Liver (tissue), 9 donors: Measurements from ENCODE around the gene AOPEP. TPM values are rescaled to one million over a fixed set of nuclear protein-coding genes. Genes with fewer than 3 reads are reported as not detected.

ENCODE experiments used
- DNase-seq: peaks from one replicate; pipeline ENCODE4 v3.0.0-alpha.2; 2017; ENCODE audit warnings: low spot score
- H3K27ac ChIP-seq, 2 donors: one replicate each; pipeline ENCODE4 v1.7.0; 2013; ENCODE audit warnings: inconsistent platforms in 2 of 2, low read length in 2 of 2, control low read depth in 1 of 2, low read depth in 1 of 2, mild to moderate bottlenecking in 1 of 2
- H3K27me3 ChIP-seq, 4 donors: one replicate each; pipeline versions ENCODE4 v1.6.1 to v1.7.0; 2013; ENCODE audit warnings: low read length in 3 of 4, inconsistent platforms in 1 of 4, mild to moderate bottlenecking in 1 of 4, moderate library complexity in 1 of 4; ENCODE audit not compliant: control insufficient read depth in 4 of 4, insufficient read depth in 4 of 4
- H3K36me3 ChIP-seq, 4 donors: one replicate each; pipeline versions ENCODE4 v1.6.1 to v1.7.0; 2013; ENCODE audit warnings: low read length in 3 of 4, mild to moderate bottlenecking in 3 of 4, low read depth in 1 of 4, moderate library complexity in 1 of 4; ENCODE audit not compliant: control insufficient read depth in 4 of 4, insufficient read depth in 3 of 4
- H3K4me1 ChIP-seq, 4 donors: one replicate each; pipeline versions ENCODE4 v1.6.1 to v1.7.0; 2013; ENCODE audit warnings: low read length in 3 of 4, mild to moderate bottlenecking in 3 of 4, moderate library complexity in 1 of 4; ENCODE audit not compliant: control insufficient read depth in 4 of 4, insufficient read depth in 4 of 4
- H3K4me3 ChIP-seq, 3 donors: one replicate each; pipeline versions ENCODE4 v1.6.1 to v1.7.0; 2013; ENCODE audit warnings: low read length in 3 of 3, control low read depth in 1 of 3, low read depth in 1 of 3, mild to moderate bottlenecking in 1 of 3
- H3K9ac ChIP-seq, 2 donors: one replicate each; pipeline ENCODE4 v1.7.0; 2013; ENCODE audit warnings: low read length in 2 of 2, mild to moderate bottlenecking in 2 of 2, moderate library complexity in 2 of 2, control low read depth in 1 of 2, low read depth in 1 of 2
- H3K9me3 ChIP-seq, 4 donors: one replicate each; pipeline versions ENCODE4 v1.6.1 to v1.7.0; 2013; ENCODE audit warnings: low read length in 3 of 4; ENCODE audit not compliant: control insufficient read depth in 4 of 4
- EGR1 ChIP-seq, 2 donors: IDR thresholded peaks; 2 replicates each; pipeline ENCODE4 v1.6.1; 2016 to 2018; ENCODE audit warnings: antibody characterized with exemption in 2 of 2, low read depth in 2 of 2
- FOXA1 ChIP-seq: IDR thresholded peaks from 2 replicates; pipeline ENCODE4 v1.6.1; 2016; ENCODE audit warnings: antibody characterized with exemption
- FOXA2 ChIP-seq: IDR thresholded peaks from 2 replicates; pipeline ENCODE4 v1.6.1; 2016; ENCODE audit warnings: antibody characterized with exemption
- GABPA ChIP-seq, 2 donors: IDR thresholded peaks in 1 of 2; conservative IDR thresholded peaks in 1 of 2; 2 replicates each; pipeline ENCODE4 v1.6.1; 2016; ENCODE audit warnings: antibody characterized with exemption in 2 of 2, mild to moderate bottlenecking in 1 of 2, moderate library complexity in 1 of 2
- HNF4A ChIP-seq, 2 donors: conservative IDR thresholded peaks; 2 replicates each; pipeline ENCODE4 v1.6.1; 2016; ENCODE audit warnings: antibody characterized with exemption in 2 of 2, mild to moderate bottlenecking in 2 of 2
- HNF4G ChIP-seq: IDR thresholded peaks from 2 replicates; pipeline ENCODE4 v1.6.1; 2016; ENCODE audit warnings: antibody characterized with exemption
- JUND ChIP-seq, 2 donors: IDR thresholded peaks; 2 replicates each; pipeline ENCODE4 v1.6.1; 2016; ENCODE audit warnings: antibody characterized with exemption in 2 of 2
- NR2F2 ChIP-seq: IDR thresholded peaks from 2 replicates; pipeline ENCODE4 v1.6.1; 2016; ENCODE audit warnings: antibody characterized with exemption
- RAD21 ChIP-seq, 2 donors: IDR thresholded peaks; 2 replicates each; pipeline ENCODE4 v1.6.1; 2016; ENCODE audit warnings: antibody characterized with exemption in 2 of 2, mild to moderate bottlenecking in 2 of 2
- RXRA ChIP-seq, 2 donors: IDR thresholded peaks; 2 replicates each; pipeline ENCODE4 v1.6.1; 2017 to 2018; ENCODE audit warnings: antibody characterized with exemption in 2 of 2, mild to moderate bottlenecking in 1 of 2
- SP1 ChIP-seq: IDR thresholded peaks from 2 replicates; pipeline ENCODE4 v1.6.1; 2018; ENCODE audit warnings: antibody characterized with exemption, mild to moderate bottlenecking
- TAF1 ChIP-seq: conservative IDR thresholded peaks from 2 replicates; pipeline ENCODE4 v1.6.1; 2016; ENCODE audit warnings: antibody characterized with exemption, mild to moderate bottlenecking
- YY1 ChIP-seq: IDR thresholded peaks from 2 replicates; pipeline ENCODE4 v1.6.1; 2016; ENCODE audit warnings: antibody characterized with exemption, mild to moderate bottlenecking
- WGBS: extraction: QIAGEN DNeasy Blood & Tissue Kit; methylation state at CpG from one replicate; pipeline ENCODE4 v1.1.7; 2013; 5-methylcytosine and 5-hydroxymethylcytosine counted together
- polyA plus RNA-seq, 2 donors: library from polyadenylated mRNA; stranded (reverse) in 1 of 2; unstranded in 1 of 2; fragments of 200-250 nt in 1 of 2; fragments of >200 nt in 1 of 2; fragmentation: Nextera tagmentation in 1 of 2; extraction: Ambion mirVana in 1 of 2; gene quantifications; one replicate each; pipeline versions ENCODE4 v1.2.1 to v1.2.3, GENCODE V29; 2013 to 2015
- total RNA-seq, 2 donors: library from RNA; depleted of rRNA; stranded (reverse); fragments of >200 nt; gene quantifications; one replicate each; pipeline ENCODE4 v1.2.3, GENCODE V29; 2014
- TF ChIP-seq, protein P1 (sequence below): IDR thresholded peaks from 2 replicates; pipeline ENCODE4 v1.6.1; 2016; ENCODE audit warnings: antibody characterized with exemption
- TF ChIP-seq, protein P2 (sequence below): fragments of 150-350 bp; IDR thresholded peaks from 2 replicates; pipeline ENCODE4 v1.5.1; 2017; ENCODE audit warnings: improper control_type of control experiment, low read depth, low read length; ENCODE audit not compliant: missing input control
- TF ChIP-seq, protein P3 (sequence below): IDR thresholded peaks from 2 replicates; pipeline ENCODE4 v1.6.1; 2016; ENCODE audit warnings: antibody characterized with exemption, mild to moderate bottlenecking
- TF ChIP-seq, protein P4 (sequence below): IDR thresholded peaks from 2 replicates; pipeline ENCODE4 v1.6.1; 2016; ENCODE audit warnings: antibody characterized with exemption
- donor health status: healthy.
- donor health status: healthy.
- donor health status: healthy.
- donor health status: healthy.
- donor health status: healthy.

AOPEP gene
- total and polyA plus RNA-seq, 4 donors: 22.2 to 77.1 (median 34.8) TPM

DNA sequence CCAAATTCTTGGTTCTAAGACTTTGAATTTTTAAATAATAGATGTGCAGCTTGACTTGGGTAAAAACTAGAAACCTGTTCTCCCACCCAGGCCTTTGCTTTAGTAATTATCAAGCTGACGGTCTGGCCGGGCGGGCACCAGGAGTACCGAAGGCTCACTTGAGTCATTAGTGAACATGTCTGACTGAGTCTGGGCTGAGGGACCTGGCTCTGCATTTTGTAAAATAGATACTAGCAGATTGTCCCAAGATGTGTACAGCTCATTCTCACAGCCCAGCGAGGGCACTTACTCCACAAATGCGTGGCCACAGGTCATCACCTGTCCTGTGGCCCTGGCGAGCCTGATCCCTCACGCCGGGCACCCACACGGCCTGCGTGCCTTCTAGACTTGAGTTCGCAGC lies 374.8 kb downstream of the AOPEP start:
- Histone ChIP-seq H3K27me3 (no peaks in the 10 kb centered on the region), H3K4me1 (peaks cover 0 to 3% (median 0%) of the 10 kb centered on the region in 4 donors), H3K4me3 (no peak overlapping the region), H3K27ac (no peak overlapping the region), H3K9me3 (no peaks in the 10 kb centered on the region), H3K9ac (no peak overlapping the region), H3K36me3 (peaks cover 3 to 55% (median 33%) of the 10 kb centered on the region in 4 donors)
- WGBS: 98% methylated on average over 12 of the region's 12 CpGs
- DNase-seq: no peak
- no peak for TF ChIP-seq RAD21 (IDR thresholded peaks at IDR 0.05)
- TF ChIP-seq EGR1 (IDR thresholded peaks at IDR 0.05; ENCODE audit: low read depth in 2 of 2): no peak
- TF ChIP-seq, protein P1, sequence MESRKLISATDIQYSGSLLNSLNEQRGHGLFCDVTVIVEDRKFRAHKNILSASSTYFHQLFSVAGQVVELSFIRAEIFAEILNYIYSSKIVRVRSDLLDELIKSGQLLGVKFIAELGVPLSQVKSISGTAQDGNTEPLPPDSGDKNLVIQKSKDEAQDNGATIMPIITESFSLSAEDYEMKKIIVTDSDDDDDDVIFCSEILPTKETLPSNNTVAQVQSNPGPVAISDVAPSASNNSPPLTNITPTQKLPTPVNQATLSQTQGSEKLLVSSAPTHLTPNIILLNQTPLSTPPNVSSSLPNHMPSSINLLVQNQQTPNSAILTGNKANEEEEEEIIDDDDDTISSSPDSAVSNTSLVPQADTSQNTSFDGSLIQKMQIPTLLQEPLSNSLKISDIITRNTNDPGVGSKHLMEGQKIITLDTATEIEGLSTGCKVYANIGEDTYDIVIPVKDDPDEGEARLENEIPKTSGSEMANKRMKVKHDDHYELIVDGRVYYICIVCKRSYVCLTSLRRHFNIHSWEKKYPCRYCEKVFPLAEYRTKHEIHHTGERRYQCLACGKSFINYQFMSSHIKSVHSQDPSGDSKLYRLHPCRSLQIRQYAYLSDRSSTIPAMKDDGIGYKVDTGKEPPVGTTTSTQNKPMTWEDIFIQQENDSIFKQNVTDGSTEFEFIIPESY: no peak
- no peak for TF ChIP-seq YY1
- TF ChIP-seq, protein P2, sequence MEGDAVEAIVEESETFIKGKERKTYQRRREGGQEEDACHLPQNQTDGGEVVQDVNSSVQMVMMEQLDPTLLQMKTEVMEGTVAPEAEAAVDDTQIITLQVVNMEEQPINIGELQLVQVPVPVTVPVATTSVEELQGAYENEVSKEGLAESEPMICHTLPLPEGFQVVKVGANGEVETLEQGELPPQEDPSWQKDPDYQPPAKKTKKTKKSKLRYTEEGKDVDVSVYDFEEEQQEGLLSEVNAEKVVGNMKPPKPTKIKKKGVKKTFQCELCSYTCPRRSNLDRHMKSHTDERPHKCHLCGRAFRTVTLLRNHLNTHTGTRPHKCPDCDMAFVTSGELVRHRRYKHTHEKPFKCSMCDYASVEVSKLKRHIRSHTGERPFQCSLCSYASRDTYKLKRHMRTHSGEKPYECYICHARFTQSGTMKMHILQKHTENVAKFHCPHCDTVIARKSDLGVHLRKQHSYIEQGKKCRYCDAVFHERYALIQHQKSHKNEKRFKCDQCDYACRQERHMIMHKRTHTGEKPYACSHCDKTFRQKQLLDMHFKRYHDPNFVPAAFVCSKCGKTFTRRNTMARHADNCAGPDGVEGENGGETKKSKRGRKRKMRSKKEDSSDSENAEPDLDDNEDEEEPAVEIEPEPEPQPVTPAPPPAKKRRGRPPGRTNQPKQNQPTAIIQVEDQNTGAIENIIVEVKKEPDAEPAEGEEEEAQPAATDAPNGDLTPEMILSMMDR: no peak
- TF ChIP-seq, protein P3, sequence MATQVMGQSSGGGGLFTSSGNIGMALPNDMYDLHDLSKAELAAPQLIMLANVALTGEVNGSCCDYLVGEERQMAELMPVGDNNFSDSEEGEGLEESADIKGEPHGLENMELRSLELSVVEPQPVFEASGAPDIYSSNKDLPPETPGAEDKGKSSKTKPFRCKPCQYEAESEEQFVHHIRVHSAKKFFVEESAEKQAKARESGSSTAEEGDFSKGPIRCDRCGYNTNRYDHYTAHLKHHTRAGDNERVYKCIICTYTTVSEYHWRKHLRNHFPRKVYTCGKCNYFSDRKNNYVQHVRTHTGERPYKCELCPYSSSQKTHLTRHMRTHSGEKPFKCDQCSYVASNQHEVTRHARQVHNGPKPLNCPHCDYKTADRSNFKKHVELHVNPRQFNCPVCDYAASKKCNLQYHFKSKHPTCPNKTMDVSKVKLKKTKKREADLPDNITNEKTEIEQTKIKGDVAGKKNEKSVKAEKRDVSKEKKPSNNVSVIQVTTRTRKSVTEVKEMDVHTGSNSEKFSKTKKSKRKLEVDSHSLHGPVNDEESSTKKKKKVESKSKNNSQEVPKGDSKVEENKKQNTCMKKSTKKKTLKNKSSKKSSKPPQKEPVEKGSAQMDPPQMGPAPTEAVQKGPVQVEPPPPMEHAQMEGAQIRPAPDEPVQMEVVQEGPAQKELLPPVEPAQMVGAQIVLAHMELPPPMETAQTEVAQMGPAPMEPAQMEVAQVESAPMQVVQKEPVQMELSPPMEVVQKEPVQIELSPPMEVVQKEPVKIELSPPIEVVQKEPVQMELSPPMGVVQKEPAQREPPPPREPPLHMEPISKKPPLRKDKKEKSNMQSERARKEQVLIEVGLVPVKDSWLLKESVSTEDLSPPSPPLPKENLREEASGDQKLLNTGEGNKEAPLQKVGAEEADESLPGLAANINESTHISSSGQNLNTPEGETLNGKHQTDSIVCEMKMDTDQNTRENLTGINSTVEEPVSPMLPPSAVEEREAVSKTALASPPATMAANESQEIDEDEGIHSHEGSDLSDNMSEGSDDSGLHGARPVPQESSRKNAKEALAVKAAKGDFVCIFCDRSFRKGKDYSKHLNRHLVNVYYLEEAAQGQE: no peak
- TF ChIP-seq, protein P4, sequence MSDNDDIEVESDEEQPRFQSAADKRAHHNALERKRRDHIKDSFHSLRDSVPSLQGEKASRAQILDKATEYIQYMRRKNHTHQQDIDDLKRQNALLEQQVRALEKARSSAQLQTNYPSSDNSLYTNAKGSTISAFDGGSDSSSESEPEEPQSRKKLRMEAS: no peak
- no peak for TF ChIP-seq GABPA (IDR thresholded peaks at IDR 0.05 in 1 of 2, conservative IDR thresholded peaks at IDR 0.05 in 1 of 2)
- TF ChIP-seq NR2F2: no peak
- no peak for TF ChIP-seq RXRA (IDR thresholded peaks at IDR 0.05)
- no peak for TF ChIP-seq JUND (IDR thresholded peaks at IDR 0.05)
- TF ChIP-seq SP1: no peak
- TF ChIP-seq TAF1: no peak
- no peak for TF ChIP-seq HNF4A (conservative IDR thresholded peaks at IDR 0.05)
- TF ChIP-seq HNF4G: no peak
- no peak for TF ChIP-seq FOXA2

DNA sequence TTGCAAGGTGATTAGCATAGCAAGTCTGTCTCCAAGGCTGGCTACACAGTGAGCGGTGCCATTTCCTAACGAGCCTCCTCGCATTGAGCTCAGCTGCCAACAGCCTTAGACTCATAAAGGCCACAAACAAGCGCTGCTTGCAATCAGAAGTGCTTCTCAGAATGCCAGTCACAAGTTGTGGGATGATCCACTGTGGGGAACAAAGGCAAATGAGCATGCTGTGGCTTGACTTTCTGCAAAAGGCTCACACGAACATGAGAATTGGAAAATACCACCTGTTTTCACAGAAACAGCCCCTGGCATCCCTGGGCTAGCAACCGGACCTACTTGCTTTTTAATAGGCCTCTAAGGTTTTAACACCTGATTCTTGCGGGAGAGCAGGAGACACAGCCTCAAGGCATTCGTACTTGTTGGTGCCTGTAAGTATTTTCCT lies 375.5 kb downstream of the AOPEP start:
- Histone ChIP-seq H3K27me3 (no peaks in the 10 kb centered on the region), H3K4me3 (no peak overlapping the region), H3K9me3 (no peaks in the 10 kb centered on the region), H3K9ac (no peak overlapping the region), H3K36me3 (peaks cover 3 to 60% (median 37%) of the 10 kb centered on the region in 4 donors), H3K27ac (no peak overlapping the region), H3K4me1 (no peaks in the 10 kb centered on the region)
- 94% methylated on average over 8 of the region's 8 CpGs for WGBS
- DNase-seq: no peak
- TF ChIP-seq RXRA (IDR thresholded peaks at IDR 0.05) (no peak), FOXA2 (no peak), YY1 (no peak), TAF1 (no peak), GABPA (IDR thresholded peaks at IDR 0.05 in 1 of 2, conservative IDR thresholded peaks at IDR 0.05 in 1 of 2) (no peak), FOXA1 (no peak), HNF4G (no peak)
- TF ChIP-seq, protein P2: no peak
- TF ChIP-seq, protein P1: no peak
